ENCODE results near the gene MCC.

MCC gene

DNA sequence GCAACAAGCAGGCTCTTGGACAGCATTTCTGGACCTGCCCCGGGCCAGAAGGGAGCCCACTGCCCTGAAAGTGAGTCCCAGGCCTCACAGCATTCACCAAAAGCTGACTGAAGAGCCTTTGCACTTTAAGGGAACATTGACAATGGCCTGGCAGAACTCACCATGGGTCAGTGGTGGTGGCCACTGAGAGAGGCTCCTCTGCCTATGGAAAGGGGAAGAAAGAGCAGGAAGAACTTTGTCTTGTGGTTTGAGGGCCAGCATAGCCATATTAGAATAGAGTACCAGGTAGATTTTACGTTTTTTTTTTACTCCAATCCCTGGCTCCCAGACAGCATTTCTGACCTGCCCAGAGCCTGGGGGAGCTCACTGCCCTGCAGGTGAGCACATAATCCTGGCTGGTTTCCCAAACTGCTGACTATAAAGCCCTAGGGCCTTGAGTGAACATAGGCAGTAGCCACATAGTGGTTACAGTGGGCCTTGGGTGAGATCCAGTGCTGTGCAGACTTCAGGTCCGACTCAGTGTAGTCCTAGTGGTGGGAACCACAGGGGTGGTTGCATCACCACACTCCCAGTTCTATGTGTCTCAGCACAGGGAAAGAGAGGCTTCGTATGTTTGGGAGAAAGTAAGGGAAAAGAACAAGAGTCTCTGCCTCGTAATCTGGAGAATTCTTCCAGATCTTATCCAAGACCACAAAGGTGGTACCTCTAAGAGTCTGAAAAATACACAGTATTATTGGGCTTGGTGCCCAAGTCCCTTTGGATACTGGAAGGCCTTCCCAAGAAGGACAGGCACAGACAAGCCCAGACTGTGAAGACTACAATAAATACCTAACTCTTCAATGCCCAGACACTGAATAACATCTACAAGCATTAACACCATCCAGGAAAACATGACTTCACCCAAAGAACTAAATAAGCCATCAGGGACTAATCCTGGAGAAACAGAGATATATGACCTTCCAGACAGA, 143.0 kb downstream of the MCC start:
- TF ChIP-seq ZNF274 (IDR thresholded peaks at IDR 0.05; ENCODE audit: low read depth, low read length) = no peak

DNA sequence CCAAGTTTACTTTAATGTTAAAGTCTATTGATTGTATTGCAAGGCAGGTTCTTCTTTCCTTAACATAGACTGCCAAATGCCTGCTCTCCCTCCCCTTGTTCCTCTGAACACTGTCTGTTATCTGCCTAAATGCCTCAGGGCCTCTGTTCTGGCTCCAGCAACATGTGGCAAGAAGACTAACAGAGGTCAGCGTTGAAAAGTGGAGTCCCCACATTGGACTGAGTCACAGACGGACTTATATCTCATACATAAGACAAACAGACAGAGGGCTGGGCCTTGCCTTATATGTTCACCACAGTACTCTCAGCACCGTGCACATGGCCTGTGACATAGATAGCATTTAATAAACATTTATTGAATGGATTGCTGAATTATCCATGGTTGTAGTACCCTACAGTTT, 144.9 kb downstream of the MCC start:
- H3K4me3 ChIP-seq (ENCODE audit: low read length) = no peak overlapping the region
- no peak for TF ChIP-seq ZNF274 (IDR thresholded peaks at IDR 0.05; ENCODE audit: low read depth, low read length)

More for the DNA sequence above, 143.0 kb downstream of the MCC start:
- H3K4me3 ChIP-seq (ENCODE audit: low read length) = no peak overlapping the region

DNA sequence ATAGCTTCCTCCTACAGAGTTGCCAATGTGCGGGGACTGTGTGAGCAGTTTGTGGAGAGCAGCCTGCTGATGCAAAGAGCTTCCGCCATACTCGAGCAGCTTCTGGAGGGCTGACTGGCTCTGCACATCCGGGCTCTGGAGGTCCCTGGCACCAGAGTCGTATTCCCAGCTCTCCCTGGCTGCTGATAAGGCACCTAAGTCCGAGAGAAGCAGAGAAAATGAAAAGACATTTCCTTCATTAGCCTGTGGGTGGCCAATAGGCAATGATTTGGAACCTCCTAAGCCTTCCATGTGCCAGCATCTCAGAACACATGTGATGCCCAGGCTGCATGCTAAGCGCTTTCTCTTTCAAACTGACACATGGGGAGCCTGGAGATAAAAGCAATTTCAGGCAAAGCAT, 147.7 kb downstream of the MCC start:
- no peak overlapping the region for H3K4me3 ChIP-seq (ENCODE audit: low read length)
- TF ChIP-seq ZNF274 (IDR thresholded peaks at IDR 0.05; ENCODE audit: low read depth, low read length) = no peak

DNA sequence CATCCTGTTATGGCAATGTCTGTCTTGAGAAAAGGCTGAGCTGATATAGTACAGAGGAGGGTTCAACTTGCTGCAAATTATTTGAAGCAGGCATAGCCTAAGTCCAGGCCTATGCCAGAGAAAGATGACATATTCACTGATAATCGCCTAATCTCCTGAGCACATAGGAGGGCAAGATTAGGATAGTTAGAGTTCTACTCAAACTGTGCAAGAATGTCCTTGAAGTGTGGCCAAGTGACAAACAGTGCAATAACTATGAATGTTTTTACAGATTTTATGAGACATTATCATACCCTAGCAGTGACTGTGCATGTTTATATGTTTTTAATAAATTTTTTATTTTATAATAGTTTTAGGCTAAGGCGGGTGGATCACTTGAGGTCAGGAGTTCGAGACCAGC, 149.6 kb downstream of the MCC start:
- TF ChIP-seq ZNF274 (IDR thresholded peaks at IDR 0.05; ENCODE audit: low read depth, low read length) = no peak
- H3K4me3 ChIP-seq (ENCODE audit: low read length) = no peak overlapping the region

DNA sequence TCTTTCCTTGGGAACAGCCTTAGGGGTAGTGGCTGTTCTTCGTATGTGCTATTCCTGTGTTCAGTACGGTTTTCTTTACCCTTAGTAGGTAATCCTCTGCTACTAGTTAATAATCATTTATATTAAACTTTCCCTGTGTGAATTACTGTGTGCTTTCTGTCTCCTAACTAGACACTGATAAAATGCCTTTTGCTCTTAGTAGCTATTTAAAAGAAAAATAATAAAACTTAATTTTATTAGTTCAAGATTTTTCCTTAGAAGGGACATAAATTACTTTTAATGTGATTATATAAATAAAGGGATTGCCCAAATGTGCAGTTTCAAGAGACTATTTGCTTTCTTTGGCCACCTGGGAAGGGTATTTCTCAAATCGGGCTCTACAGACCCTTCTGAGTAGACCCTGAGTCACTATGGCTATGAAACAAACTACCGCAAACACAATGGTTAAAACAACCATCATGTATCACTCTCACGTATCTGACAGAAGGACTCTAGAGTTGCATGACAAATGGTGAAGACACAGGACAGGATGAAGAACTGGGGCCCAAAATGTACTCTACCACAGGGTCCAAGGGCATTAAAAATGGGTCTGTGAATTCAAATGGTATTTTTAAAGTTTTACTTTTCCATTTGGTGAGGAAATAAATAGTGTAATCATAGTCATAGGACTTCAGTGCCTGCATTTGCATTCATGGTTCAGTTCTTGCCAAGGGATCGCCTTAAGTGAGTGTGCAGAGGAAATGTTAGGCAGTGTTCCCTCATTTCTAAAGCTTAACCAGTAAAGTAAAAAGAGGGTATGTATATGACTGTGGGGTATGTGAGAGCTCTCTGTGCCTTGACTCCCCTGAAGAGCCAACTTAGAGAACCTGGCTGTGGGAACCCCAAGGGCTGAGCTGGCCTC, 150.5 kb downstream of the MCC start:
- no peak overlapping the region for H3K4me3 ChIP-seq (ENCODE audit: low read length)
- TF ChIP-seq ZNF274 (IDR thresholded peaks at IDR 0.05; ENCODE audit: low read depth, low read length) = no peak

DNA sequence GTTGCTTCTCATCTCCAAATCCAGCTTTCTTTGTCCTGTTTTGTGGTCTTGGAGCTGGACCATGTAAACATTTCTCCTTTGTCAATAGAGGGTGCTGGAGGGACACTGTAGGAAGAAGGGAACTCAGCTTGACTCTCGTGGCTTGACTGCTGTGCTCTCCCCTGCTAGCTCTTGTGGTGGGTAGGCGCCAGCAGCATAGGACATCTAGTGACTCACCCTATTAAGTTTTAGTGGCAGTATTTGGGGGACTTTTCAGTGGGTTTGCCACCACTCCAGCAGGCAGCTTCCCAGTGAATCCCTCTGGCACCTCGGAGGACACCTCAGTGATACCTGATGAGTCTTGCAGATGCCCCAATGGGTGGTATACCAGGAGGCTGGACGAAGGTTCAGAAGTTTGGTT, 151.3 kb downstream of the MCC start:
- TF ChIP-seq ZNF274 (IDR thresholded peaks at IDR 0.05; ENCODE audit: low read depth, low read length) = no peak

DNA sequence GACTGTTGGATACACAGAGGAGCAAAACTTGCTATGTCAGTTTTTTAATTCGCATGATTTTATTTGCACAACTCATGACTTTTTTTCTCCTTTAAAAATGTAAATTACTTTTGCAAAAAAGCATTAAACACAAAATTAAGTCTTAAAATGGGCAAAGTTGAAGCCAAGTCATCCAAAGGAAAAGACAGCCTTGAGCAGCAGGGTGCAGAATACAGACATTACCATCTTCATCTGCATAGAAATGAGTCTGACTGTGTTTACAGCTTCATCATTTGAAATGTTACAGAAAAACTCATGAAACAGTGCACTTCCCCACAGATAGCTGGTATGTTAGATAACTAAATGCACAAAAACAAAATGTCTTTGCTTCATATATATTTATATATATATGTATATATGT, 154.8 kb downstream of the MCC start:
- no peak overlapping the region for H3K4me3 ChIP-seq (ENCODE audit: low read length)
- TF ChIP-seq ZNF274 (IDR thresholded peaks at IDR 0.05; ENCODE audit: low read depth, low read length) = no peak

More for the DNA sequence above, 151.3 kb downstream of the MCC start:
- no peak overlapping the region for H3K4me3 ChIP-seq (ENCODE audit: low read length)

DNA sequence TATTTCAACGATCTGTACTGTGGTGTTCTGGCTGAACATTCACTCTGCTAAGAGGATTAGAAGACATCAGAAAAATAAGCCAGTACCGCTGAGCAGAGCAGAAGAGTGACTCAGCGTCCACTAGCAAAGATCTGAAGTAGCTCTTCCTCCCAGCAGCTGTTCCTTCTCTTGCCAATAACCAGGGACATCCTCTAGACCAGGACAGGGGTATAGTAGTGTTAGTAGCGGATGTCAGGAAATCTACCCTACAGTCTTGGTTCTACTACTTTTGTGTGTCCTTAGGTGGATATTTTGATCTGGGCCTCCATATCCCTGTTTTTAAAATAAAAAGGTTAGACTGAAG, 157.1 kb downstream of the MCC start:
- TF ChIP-seq ZNF274 (IDR thresholded peaks at IDR 0.05; ENCODE audit: low read depth, low read length) = no peak

DNA sequence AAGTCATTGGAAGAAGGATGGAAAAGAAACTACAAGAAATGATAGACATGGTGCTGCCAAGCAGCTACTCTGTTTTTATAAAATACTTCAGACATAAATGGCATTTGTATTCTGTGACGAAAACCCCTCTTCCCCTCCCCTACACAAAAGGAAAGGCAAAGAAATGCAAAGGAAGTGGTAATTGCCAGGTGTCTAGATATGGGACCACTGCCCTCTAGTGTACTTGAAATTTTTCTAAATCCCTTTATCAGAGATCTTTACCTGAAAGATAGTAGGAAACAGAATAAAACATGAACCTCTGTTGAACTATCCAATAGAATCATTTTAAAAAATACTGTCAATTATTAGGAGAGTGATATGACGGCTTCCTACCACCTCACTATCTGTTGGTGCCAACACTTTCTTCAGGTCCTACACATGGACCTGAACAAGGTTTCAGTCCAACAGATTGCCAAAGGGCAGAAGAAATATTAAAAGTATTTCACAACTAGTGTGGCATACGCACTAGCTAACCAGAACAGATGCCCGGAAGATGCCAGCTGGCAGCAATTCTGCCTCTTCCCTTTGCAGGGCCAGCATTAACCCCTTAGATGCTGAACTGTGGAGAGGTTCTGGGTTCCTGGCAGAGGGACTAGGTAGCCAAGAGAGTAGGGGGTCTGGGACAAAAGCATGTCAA, 157.6 kb downstream of the MCC start:
- no peak for TF ChIP-seq ZNF274 (IDR thresholded peaks at IDR 0.05; ENCODE audit: low read depth, low read length)
- no peak overlapping the region for H3K4me3 ChIP-seq (ENCODE audit: low read length)

More for the DNA sequence above, 157.1 kb downstream of the MCC start:
- H3K4me3 ChIP-seq (ENCODE audit: low read length) = no peak overlapping the region

DNA sequence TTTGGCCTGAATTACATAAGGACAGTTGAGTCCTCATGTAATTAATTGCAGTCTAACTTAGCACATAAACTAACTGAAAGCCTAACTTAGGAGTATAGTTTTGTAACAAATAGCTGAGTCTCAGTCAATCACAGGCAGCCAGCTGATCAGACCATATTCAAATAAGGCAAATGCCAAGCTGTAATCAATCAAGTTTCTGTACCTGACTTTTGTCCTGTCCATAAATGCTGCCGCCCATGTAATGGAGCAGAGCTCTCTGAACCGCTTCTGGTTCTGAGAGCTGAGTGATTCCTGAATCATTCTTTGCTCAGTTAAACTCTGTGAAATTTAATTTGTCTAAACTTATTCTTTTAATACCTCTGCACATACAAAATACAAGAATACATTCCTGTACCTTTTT, 158.3 kb downstream of the MCC start:
- H3K4me3 ChIP-seq (ENCODE audit: low read length) = no peak overlapping the region

DNA sequence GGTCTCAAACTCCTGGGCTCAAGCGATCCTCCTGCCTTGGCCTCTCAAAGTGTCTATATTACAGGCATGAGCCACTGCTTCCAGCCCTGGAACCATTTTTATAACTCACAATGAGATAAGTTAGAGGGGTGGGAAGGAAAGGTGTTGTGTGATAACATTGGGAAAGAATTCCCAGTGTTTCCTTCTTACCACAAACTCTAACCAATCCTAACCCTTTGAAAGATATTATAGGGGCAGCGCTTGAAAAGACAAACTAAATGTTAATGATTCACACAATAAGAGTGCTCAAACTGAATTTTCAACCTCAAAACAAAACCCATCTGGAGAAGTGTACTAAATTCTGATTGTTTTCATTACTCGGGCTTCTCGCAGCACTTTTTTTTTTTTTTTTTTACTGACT, 163.2 kb downstream of the MCC start:
- no peak overlapping the region for H3K4me3 ChIP-seq (ENCODE audit: low read length)
- no peak for TF ChIP-seq ZNF274 (IDR thresholded peaks at IDR 0.05; ENCODE audit: low read depth, low read length)

More for the DNA sequence above, 158.3 kb downstream of the MCC start:
- TF ChIP-seq ZNF274 (IDR thresholded peaks at IDR 0.05; ENCODE audit: low read depth, low read length) = no peak

DNA sequence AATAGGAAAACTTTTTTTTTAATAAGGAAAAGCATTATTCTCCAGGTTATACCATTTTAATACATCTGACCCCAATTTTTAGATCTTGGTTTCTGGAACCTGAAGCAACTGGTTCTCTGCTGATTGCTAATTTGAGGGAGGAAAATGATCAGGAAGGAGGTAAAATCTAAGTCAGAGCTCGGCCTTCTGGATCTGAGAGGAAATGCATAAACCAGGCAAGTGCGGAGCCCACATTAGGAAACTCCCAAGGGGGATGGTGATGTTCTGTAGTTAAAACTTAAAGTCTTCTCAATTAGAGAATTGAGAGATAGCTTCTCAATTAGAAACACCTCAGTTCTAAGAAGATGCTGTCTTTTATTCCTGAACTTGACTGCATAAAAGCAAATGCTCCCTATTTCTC, 167.0 kb downstream of the MCC start:
- no peak for TF ChIP-seq ZNF274 (IDR thresholded peaks at IDR 0.05; ENCODE audit: low read depth, low read length)
- no peak overlapping the region for H3K4me3 ChIP-seq (ENCODE audit: low read length)

DNA sequence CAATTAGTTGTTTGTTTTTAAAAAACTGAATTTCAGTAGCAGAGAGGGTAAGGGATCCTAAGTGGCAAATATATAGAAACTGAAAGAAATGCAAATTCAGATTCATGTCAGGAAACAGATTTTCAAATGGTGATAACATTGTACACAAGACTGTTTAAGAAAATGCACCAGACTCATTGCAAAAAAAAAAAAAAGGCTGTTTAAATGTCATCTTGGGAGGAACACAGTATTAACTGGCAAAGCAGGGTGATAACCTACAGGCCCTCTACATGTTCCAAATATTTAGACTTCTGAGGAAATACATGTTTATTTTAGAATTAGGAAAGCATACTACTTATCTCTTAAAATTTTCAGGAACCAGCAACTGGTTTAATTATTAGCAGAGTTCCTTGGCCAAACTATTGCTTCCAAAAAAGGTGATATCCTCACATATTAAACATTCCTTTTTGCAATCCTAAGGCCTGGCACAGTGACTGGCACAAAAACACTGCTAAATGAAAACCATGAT, 167.9 kb downstream of the MCC start:
- TF ChIP-seq ZNF274 (IDR thresholded peaks at IDR 0.05; ENCODE audit: low read depth, low read length) = no peak
- no peak overlapping the region for H3K4me3 ChIP-seq (ENCODE audit: low read length)

Data from GM08714 (cell line).